ENCODE measurements around the gene TSNAXIP1. TPM values are rescaled to one million over a fixed set of nuclear protein-coding genes. Genes with fewer than 3 reads are reported as not detected.

TSNAXIP1 gene
- total RNA-seq, 4 donors from 2014 or later = 0.35 to 7.4 (median 0.94) TPM; not detected in 1

DNA sequence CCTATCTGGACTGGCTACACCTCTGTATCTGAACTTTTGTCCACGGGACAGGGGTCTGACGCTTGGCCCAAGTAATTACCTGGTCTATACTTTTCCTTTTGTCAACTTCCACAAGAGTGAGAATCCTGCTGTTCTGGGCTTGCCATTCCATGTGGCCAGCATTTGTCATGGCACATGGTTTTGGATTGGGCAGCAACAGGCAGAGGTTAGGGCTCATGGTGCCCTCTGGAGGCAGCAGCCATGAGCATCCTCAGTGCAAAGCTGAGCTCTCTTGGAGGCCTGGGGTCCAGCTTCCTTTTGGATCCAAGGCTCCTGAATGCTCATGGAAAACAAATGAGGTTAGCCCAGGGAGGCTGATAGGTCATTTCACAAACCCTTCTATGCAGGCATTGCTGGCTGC, 58.6 kb downstream of the TSNAXIP1 start:
- Histone ChIP-seq H3K4me3 (no peak overlapping the region), H3K9me3 (no peaks in the 10 kb centered on the region), H3K36me3 (peaks cover 0 to 51% (median 0%) of the 10 kb centered on the region in 3 donors), H3K27me3 (no peaks in the 10 kb centered on the region), H3K4me1 (peaks cover 0 to 24% (median 0%) of the 10 kb centered on the region in 4 donors), H3K27ac (no peak overlapping the region)
- peak in 1 of 3 donors; percentile 62 for DNase-seq
- TF ChIP-seq, protein P1, sequence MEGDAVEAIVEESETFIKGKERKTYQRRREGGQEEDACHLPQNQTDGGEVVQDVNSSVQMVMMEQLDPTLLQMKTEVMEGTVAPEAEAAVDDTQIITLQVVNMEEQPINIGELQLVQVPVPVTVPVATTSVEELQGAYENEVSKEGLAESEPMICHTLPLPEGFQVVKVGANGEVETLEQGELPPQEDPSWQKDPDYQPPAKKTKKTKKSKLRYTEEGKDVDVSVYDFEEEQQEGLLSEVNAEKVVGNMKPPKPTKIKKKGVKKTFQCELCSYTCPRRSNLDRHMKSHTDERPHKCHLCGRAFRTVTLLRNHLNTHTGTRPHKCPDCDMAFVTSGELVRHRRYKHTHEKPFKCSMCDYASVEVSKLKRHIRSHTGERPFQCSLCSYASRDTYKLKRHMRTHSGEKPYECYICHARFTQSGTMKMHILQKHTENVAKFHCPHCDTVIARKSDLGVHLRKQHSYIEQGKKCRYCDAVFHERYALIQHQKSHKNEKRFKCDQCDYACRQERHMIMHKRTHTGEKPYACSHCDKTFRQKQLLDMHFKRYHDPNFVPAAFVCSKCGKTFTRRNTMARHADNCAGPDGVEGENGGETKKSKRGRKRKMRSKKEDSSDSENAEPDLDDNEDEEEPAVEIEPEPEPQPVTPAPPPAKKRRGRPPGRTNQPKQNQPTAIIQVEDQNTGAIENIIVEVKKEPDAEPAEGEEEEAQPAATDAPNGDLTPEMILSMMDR (IDR thresholded peaks at IDR 0.05) = peak in 4 of 6 experiments; percentile 8 to 70 (median 60)
- TF ChIP-seq POLR2A (IDR thresholded peaks at IDR 0.05) = no peak

DNA sequence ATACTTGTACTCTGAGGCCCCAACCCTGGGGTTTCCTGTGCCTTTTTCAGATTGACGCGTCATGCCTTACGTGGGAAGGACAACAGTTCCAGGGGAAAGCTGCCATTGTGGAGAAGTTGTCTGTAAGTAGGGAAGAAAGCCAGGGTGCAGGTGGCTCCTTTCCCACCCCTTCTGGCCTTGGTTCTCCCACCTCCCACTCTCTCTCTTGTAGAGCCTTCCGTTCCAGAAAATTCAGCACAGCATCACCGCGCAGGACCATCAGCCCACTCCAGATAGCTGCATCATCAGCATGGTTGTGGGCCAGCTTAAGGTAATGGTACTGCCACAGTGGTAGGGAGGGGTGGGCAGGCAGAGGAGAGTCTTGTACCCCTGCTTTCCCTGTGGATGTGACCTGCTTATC, 61.6 kb downstream of the TSNAXIP1 start:
- no peaks in the 10 kb centered on the region for H3K9me3 ChIP-seq
- H3K27ac ChIP-seq = no peak overlapping the region
- peaks cover 0 to 55% (median 0%) of the 10 kb centered on the region in 3 donors for H3K36me3 ChIP-seq
- H3K4me1 ChIP-seq = peaks cover 0 to 19% (median under 1%) of the 10 kb centered on the region in 4 donors
- no peak for DNase-seq
- H3K27me3 ChIP-seq = no peaks in the 10 kb centered on the region
- TF ChIP-seq, protein P1 (IDR thresholded peaks at IDR 0.05) = no peak
- no peak for TF ChIP-seq POLR2A (IDR thresholded peaks at IDR 0.05)
- H3K4me3 ChIP-seq = no peak overlapping the region

DNA sequence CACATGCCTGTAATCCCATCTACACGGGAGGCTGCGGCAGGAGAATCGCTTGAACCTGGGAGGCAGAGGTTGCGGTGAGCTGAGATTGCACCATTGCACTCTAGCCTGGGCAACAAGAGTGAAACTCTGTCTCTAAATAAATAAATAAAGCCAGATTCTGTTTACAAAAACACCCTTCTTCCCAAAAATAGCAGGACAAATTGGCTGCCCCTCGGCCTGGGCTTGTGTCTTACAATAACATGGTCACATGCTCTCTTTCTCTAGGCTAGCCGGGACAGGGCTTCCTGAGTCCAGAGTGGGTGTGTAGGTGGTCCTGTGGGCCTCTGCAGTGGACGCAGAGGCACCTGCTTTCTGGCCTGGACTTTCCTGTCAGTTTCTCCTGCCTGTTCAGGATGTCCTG, 63.0 kb downstream of the TSNAXIP1 start:
- Histone ChIP-seq H3K4me1 (peaks cover 0 to 22% (median 11%) of the 10 kb centered on the region in 4 donors), H3K27me3 (no peaks in the 10 kb centered on the region), H3K36me3 (peaks cover 0 to 55% (median 0%) of the 10 kb centered on the region in 3 donors), H3K4me3 (no peak overlapping the region), H3K9me3 (no peaks in the 10 kb centered on the region), H3K27ac (no peak overlapping the region)
- no peak for DNase-seq
- TF ChIP-seq, protein P1 (IDR thresholded peaks at IDR 0.05) = no peak
- TF ChIP-seq POLR2A (IDR thresholded peaks at IDR 0.05) = no peak

DNA sequence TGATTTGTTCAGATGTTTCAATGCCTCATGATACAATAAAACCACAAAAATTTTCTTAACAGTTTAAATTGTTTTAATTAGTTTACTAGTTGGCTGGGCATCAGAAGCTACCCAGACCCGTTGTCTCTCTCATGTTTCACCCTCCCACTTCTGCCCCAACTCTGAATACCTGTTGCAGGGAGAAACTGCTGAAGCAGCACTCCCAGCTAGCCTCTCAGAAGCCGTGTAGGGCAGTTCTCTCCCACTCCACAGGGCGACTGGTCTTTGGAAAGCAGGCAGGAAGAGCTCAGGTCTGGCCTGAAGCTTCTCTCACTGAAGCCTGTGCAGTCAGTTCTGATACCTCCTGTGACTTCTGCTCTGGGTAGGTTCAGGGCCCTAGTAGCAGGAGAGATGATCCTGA, 64.6 kb downstream of the TSNAXIP1 start:
- H3K27ac ChIP-seq = peak overlapping the region in 1 of 4 donors; percentile 63
- TF ChIP-seq, protein P1 (IDR thresholded peaks at IDR 0.05) = no peak
- TF ChIP-seq POLR2A (IDR thresholded peaks at IDR 0.05) = no peak
- H3K36me3 ChIP-seq = peaks cover 0 to 49% (median 0%) of the 10 kb centered on the region in 3 donors

DNA sequence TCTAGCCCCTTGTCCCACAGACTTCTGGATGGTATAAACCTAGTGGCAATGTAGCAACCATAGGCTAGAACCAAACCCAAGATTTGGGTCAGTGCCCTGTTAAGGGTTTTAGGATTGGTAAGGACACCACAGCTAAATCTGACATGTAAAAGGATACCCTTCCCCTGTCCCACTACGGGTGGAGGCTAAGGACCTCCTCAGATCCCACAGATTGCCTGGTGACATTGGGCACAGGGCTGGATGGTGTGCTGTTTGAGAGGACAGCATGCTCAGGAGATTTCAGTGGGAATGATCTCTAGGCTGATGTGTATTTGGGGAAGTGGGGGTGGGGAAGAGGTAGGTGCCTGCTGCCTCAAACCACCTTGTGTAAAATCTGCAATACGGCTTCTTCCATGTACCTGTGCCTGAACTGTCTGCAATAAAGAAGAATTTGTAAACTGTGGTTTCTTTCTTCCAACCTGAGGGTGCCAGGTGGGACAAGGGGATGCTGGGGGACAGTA, 65.5 kb downstream of the TSNAXIP1 start:
- Histone ChIP-seq H3K27me3 (no peaks in the 10 kb centered on the region), H3K4me1 (peaks cover 0 to 31% (median 11%) of the 10 kb centered on the region in 4 donors), H3K9me3 (no peaks in the 10 kb centered on the region), H3K36me3 (peaks cover 0 to 49% (median 0%) of the 10 kb centered on the region in 3 donors), H3K4me3 (peak overlapping the region in 2 of 4 donors; percentile 71 to 72), H3K27ac (peak overlapping the region; percentile 63 to 90 (median 76))
- TF ChIP-seq POLR2A (IDR thresholded peaks at IDR 0.05) = no peak
- TF ChIP-seq, protein P1 (IDR thresholded peaks at IDR 0.05) = no peak
- DNase-seq = no peak

More for the DNA sequence above, 64.6 kb downstream of the TSNAXIP1 start:
- no peaks in the 10 kb centered on the region for H3K27me3 ChIP-seq
- H3K9me3 ChIP-seq = no peaks in the 10 kb centered on the region
- H3K4me3 ChIP-seq = no peak overlapping the region
- no peak for DNase-seq
- peaks cover 0 to 31% (median 11%) of the 10 kb centered on the region in 4 donors for H3K4me1 ChIP-seq

Measured in Peyer's patch (tissue), 4 donors.